Activated B cell treated with CpG ODN at 0.5 μM for 24 hours (primary cell): ENCODE results near the gene CIZ1. TPM values are rescaled to one million over a fixed set of nuclear protein-coding genes. Genes with fewer than 3 reads are reported as not detected.

Source experiments
- ATAC-seq: fragments of 200-7000 bp; cut with Tn5 transposase; one replicate; pipeline ENCODE4 v1.10.0; 2021; ENCODE audit warnings: low read depth, mild to moderate bottlenecking, moderate library complexity
- CTCF ChIA-PET: fragments of 350-600 bp; sonication (Branson Sonifier 250); formaldehyde crosslinking; loops from one replicate; lab custom pipeline; 2021; ENCODE audit warnings: antibody characterized with exemption; lab: Charles Lee
- POLR2A ChIA-PET: fragments of 350-600 bp; sonication (Branson Sonifier 250); formaldehyde crosslinking; loops from one replicate; lab custom pipeline; 2021; ENCODE audit warnings: antibody characterized with exemption; lab: Charles Lee
- DNase-seq: peaks from one replicate; pipeline ENCODE4 v3.0.0; 2022
- H3K27ac Mint-ChIP-seq: one replicate; pipeline ENCODE4 v1.8.0; 2020; ENCODE audit warnings: mixed read lengths
- H3K27me3 Mint-ChIP-seq: one replicate; pipeline ENCODE4 v1.8.0; 2021; ENCODE audit warnings: mixed read lengths
- H3K36me3 Mint-ChIP-seq: one replicate; pipeline ENCODE4 v1.8.0; 2021; ENCODE audit warnings: low read depth, mixed read lengths
- H3K4me1 Mint-ChIP-seq: one replicate; pipeline ENCODE4 v1.8.0; 2021; ENCODE audit warnings: mixed read lengths
- H3K4me3 Mint-ChIP-seq: one replicate; pipeline ENCODE4 v1.8.0; 2020; ENCODE audit warnings: mild to moderate bottlenecking, mixed read lengths
- H3K9me3 Mint-ChIP-seq: one replicate; pipeline ENCODE4 v1.8.0; 2020; ENCODE audit warnings: mixed read lengths
- CTCF ChIP-seq: fragments of 200-600 bp; IDR thresholded peaks from one replicate; pipeline ENCODE4 v1.8.0; 2022; ENCODE audit warnings: antibody characterized with exemption, mild to moderate bottlenecking
- intact Hi-C: fragments of 100-400 bp; cut with micrococcal nuclease; formaldehyde crosslinking; loops from one replicate; pipeline ENCODE4 v1.15.1; 2024
- total RNA-seq: library from RNA; stranded (reverse); gene quantifications from 2 replicates; pipeline ENCODE4 v1.2.3, GENCODE V29; 2022

CIZ1 gene
- total RNA-seq, 1 donor from 2014 or later: 142 TPM

DNA sequence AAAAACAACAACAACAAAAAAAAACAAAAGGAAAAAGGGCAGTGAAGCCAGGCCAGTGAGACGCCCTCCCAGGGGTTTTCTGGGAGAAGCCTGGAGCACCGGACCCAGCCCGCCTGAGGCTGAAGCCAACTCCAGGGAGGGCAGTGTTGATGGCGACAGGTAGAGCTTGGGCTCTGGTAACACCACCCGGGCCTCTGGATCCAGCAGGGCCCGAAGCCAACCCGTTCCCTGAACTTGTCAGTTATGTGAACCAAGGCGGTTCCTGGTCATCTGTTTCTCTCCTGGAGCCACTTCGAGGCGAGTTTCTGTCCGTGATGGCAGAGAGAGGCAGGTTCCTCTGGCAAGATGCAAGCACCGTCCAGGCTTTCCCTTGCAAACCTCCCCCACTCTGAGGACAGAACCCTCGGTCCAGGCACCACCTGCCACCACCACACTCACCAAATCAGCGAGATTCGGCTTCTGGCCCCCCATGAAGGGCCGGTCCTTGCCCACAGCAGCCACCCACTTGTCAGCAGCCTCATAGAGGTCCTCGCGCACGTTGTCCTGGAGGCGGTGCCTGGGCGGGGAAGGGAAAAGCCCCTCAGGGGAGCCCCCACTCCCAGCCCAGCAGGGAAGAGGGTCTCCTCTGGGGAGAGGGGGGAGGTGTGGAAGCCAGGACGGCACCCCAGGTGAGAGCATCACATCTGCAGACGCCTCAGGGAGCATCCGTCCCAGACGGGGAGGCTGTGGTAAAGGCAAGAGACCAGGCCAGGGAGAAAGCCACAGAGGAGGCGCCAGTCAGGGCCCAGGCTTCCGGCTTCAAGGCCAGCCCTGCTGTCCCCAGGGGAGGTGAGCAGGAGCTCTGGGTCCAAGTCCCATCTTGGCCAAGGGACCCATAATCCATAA is 69.2 kb downstream of the CIZ1 start:
- Mint-ChIP-seq H3K4me1 (peaks cover 31% of the 10 kb centered on the region), H3K36me3 (peaks cover 42% of the 10 kb centered on the region), H3K27ac (no peak overlapping the region), H3K27me3 (no peaks in the 10 kb centered on the region), H3K9me3 (no peaks in the 10 kb centered on the region), H3K4me3 (no peak overlapping the region)
- ChIA-PET CTCF (no interaction called here), POLR2A (no interaction called here)
- no peak for TF ChIP-seq CTCF
- DNase-seq: no peak
- intact Hi-C loops: loop anchor here (10.0 kb wide), 1 partner anchor 897 kb away; no protein-coding TSS in a partner anchor
- no peak for ATAC-seq

- no peak overlapping the region for H3K27ac Mint-ChIP-seq
- H3K4me1 Mint-ChIP-seq: peaks cover 32% of the 10 kb centered on the region
- no peak overlapping the region for H3K4me3 Mint-ChIP-seq
- CTCF ChIA-PET: no interaction called here
- no peak for TF ChIP-seq CTCF
- ATAC-seq (no peak), DNase-seq (no peak)
- no peaks in the 10 kb centered on the region for H3K27me3 Mint-ChIP-seq
- H3K9me3 Mint-ChIP-seq: no peaks in the 10 kb centered on the region
- peaks cover 42% of the 10 kb centered on the region for H3K36me3 Mint-ChIP-seq
- intact Hi-C loops: loop anchor here (10.0 kb wide), 1 partner anchor 897 kb away; no protein-coding TSS in a partner anchor
- POLR2A ChIA-PET: no interaction called here
Observed at GRCh38 chr9:128121466-128121810, 69.9 kb downstream of the CIZ1 start.

DNA sequence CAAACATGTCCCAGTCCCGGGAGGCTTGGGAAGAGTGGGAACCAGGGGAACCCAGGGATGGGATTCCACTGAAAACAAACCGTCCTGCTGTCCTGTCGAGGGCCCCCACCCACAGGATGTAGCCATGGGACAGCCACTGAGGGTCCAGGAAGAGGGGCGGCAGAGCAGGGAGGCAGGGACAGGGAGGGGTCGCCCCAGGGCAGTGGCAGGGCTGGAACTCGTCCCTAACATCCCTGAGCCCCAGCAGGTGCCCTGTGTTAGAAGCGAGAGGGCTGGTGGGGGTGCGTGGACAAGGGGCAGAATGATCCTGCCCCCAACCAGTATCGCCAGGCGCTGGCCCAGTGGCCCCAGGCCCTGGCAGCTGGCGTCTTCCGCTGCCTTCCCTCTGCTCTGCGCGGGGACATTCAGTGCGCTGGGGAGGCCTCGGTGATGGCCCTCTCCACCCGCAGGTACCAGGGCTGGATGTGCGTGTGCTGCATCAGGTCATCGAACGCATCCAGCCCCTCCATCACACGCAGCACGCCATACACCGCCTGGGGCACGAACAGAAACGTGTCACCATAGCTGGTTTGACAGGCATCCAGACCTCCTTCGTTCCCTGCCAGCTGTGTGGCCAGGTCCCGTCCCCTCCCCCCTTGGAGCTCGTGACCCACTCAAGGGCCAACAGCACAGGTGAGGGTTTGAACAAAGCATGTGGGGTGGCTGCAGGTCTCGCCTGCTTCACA is 70.5 kb downstream of the CIZ1 start:
- POLR2A ChIA-PET: interaction anchor here (0.5 kb wide), 1 partner anchor 11 kb away, joined by 3 read pairs; no protein-coding TSS in a partner anchor
- no peaks in the 10 kb centered on the region for H3K27me3 Mint-ChIP-seq
- no peak for TF ChIP-seq CTCF
- CTCF ChIA-PET: no interaction called here
- peaks cover 42% of the 10 kb centered on the region for H3K36me3 Mint-ChIP-seq
- H3K27ac Mint-ChIP-seq: no peak overlapping the region
- intact Hi-C loops: loop anchor here (10.0 kb wide), 1 partner anchor 896 kb away; no protein-coding TSS in a partner anchor
- DNase-seq (no peak), ATAC-seq (no peak)
- H3K4me1 Mint-ChIP-seq: peaks cover 32% of the 10 kb centered on the region
- no peak overlapping the region for H3K4me3 Mint-ChIP-seq
- H3K9me3 Mint-ChIP-seq: no peaks in the 10 kb centered on the region

DNA sequence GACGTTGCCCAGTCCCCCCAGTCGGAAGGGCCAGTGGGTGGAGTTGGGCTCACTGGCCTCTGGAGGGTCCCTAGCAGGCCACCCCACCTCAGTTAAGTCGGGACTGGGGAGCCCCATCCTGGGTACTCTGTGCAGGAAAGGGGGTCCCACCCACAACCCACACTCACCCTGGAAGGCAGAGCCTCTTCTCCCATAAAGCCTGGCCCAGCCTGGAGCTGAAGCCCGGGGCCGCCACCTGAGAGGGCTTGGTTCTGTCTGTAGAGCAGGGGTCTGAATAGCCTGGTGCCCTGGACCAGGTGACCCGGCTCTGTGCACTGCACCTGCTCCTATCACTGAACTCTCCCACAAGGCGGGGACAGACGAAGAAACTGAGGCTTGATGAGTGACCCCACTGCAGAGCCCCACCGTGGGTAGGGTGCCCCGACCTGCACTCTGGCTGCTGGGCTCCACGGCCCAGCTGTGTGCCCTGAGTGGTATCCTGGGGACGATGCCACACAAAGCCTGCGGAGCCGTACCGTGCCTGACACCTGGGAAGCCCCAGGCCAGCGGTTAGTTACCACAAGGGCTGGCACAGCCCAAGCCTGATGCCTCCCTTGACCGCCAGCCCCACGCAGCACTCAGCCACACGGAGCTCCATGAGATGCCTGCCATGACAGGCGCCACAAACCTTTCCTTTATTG is 71.2 kb downstream of the CIZ1 start:
- H3K4me3 Mint-ChIP-seq: no peak overlapping the region
- H3K27ac Mint-ChIP-seq: no peak overlapping the region
- H3K9me3 Mint-ChIP-seq: no peaks in the 10 kb centered on the region
- peaks cover 42% of the 10 kb centered on the region for H3K36me3 Mint-ChIP-seq
- intact Hi-C loops: loop anchor here (10.0 kb wide), 1 partner anchor 895 kb away; no protein-coding TSS in a partner anchor
- ChIA-PET CTCF (interaction anchor here (0.9 kb wide), 1 partner anchor 68 kb away, joined by 5 read pairs; no protein-coding TSS in a partner anchor), POLR2A (interaction anchor here (0.5 to 0.7 kb wide), 3 partner anchors 10 to 113 kb away, joined by 3 read pairs; no protein-coding TSS in a partner anchor)
- TF ChIP-seq CTCF: no peak
- no peaks in the 10 kb centered on the region for H3K27me3 Mint-ChIP-seq
- ATAC-seq (no peak), DNase-seq (no peak)
- H3K4me1 Mint-ChIP-seq: peaks cover 32% of the 10 kb centered on the region
